Esophagus squamous epithelium (tissue), 4 donors: Measurements from ENCODE around the gene RIT1.

Source experiments
- POLR2A ChIP-seq, 4 donors: fragments of 450-650 bp; IDR thresholded peaks; one replicate each; pipeline ENCODE4 v1.6.1; 2017; ENCODE audit warnings: antibody characterized with exemption in 4 of 4, mild to moderate bottlenecking in 4 of 4, moderate library complexity in 3 of 4
- TF ChIP-seq, protein P1 (sequence below), 6 experiments: fragments of 450-650 bp in 4 of 6; fragments of 200-600 bp in 2 of 6; sonication (generic) in 2 of 6; IDR thresholded peaks; one replicate each; pipeline ENCODE4 v1.5.1; 2016 to 2019; ENCODE audit warnings: antibody characterized with exemption in 6 of 6, mild to moderate bottlenecking in 4 of 6, moderate library complexity in 4 of 6

- TF ChIP-seq POLR2A (IDR thresholded peaks at IDR 0.05), result no peak
- TF ChIP-seq, protein P1, sequence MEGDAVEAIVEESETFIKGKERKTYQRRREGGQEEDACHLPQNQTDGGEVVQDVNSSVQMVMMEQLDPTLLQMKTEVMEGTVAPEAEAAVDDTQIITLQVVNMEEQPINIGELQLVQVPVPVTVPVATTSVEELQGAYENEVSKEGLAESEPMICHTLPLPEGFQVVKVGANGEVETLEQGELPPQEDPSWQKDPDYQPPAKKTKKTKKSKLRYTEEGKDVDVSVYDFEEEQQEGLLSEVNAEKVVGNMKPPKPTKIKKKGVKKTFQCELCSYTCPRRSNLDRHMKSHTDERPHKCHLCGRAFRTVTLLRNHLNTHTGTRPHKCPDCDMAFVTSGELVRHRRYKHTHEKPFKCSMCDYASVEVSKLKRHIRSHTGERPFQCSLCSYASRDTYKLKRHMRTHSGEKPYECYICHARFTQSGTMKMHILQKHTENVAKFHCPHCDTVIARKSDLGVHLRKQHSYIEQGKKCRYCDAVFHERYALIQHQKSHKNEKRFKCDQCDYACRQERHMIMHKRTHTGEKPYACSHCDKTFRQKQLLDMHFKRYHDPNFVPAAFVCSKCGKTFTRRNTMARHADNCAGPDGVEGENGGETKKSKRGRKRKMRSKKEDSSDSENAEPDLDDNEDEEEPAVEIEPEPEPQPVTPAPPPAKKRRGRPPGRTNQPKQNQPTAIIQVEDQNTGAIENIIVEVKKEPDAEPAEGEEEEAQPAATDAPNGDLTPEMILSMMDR (IDR thresholded peaks at IDR 0.05), result no peak
Observed at GRCh38 chr1:155931332-155932038, 20.3 kb upstream of the RIT1 start.
